ENCODE data around the gene C1QTNF1.
"Not testable (repeated sequence)": the region's sequence is repeated elsewhere in the genome, so short reads cannot be mapped to it uniquely, and the experiment has no call there.

C1QTNF1 gene

GRCh38 chr17:79062691-79063090 is 38.7 kb downstream of the C1QTNF1 start:
- DNase-seq, result no peak

GRCh38 chr17:79064026-79064425 is 40.1 kb downstream of the C1QTNF1 start:
- DNase-seq, result no peak

- DNase-seq, result no peak
Observed at GRCh38 chr17:79065105-79065670, 41.2 kb downstream of the C1QTNF1 start.

GRCh38 chr17:79066963-79067362 is 43.0 kb downstream of the C1QTNF1 start:
- no peak for DNase-seq

GRCh38 chr17:79070266-79070880 is 46.4 kb downstream of the C1QTNF1 start:
- DNase-seq, result no peak

GRCh38 chr17:79071161-79071740 is 47.3 kb downstream of the C1QTNF1 start:
- DNase-seq, result no peak

- DNase-seq, result no peak
Observed at GRCh38 chr17:79072544-79072943, 48.6 kb downstream of the C1QTNF1 start.

GRCh38 chr17:79073016-79073705 is 49.2 kb downstream of the C1QTNF1 start:
- DNase-seq, result no peak

- DNase-seq, result no peak
Observed at GRCh38 chr17:79073706-79074088, 49.7 kb downstream of the C1QTNF1 start.

GRCh38 chr17:79074121-79074648 is 50.2 kb downstream of the C1QTNF1 start:
- DNase-seq, result not testable (repeated sequence)

GRCh38 chr17:79074649-79075445 is 50.9 kb downstream of the C1QTNF1 start, which contains the start of gene ENGASE:
Gene ENGASE (plus strand): TSS chr17:79074824. CDS start chr17:79074945, 121 bp downstream.
- peak; percentile 91 for DNase-seq

- DNase-seq, result no peak
Observed at GRCh38 chr17:79075446-79075750, 51.4 kb downstream of the C1QTNF1 start.

- DNase-seq, result no peak
Observed at GRCh38 chr17:79075861-79076406, 52.0 kb downstream of the C1QTNF1 start.

GRCh38 chr17:79077587-79077986 is 53.6 kb downstream of the C1QTNF1 start:
- no peak for DNase-seq

- DNase-seq, result no peak
Observed at GRCh38 chr17:79078476-79079190, 54.7 kb downstream of the C1QTNF1 start.

GRCh38 chr17:79079421-79080200 is 55.6 kb downstream of the C1QTNF1 start:
- DNase-seq, result no peak

- no peak for DNase-seq
Observed at GRCh38 chr17:79080349-79080748, 56.4 kb downstream of the C1QTNF1 start.

GRCh38 chr17:79080761-79081290 is 56.9 kb downstream of the C1QTNF1 start:
- no peak for DNase-seq

GRCh38 chr17:79081571-79082276 is 57.8 kb downstream of the C1QTNF1 start:
- no peak for DNase-seq
